ENCODE results near the gene RB1.

RB1 gene

GRCh38 chr13:48303359-48304142, at the start of gene RB1:
Gene RB1 (plus strand): TSS chr13:48303751. CDS start chr13:48303913, 162 bp downstream.
- DNase-seq = peak; percentile 90

- DNase-seq = no peak
Observed at GRCh38 chr13:48253849-48254248, 49.7 kb upstream of the RB1 start.

- DNase-seq = no peak
Observed at GRCh38 chr13:48255090-48255489, 48.5 kb upstream of the RB1 start.

- no peak for DNase-seq
Observed at GRCh38 chr13:48255954-48256353, 47.6 kb upstream of the RB1 start.

- DNase-seq = no peak
Observed at GRCh38 chr13:48258002-48258401, 45.5 kb upstream of the RB1 start.

- DNase-seq = no peak
Observed at GRCh38 chr13:48258430-48258829, 45.1 kb upstream of the RB1 start.

- DNase-seq = no peak
Observed at GRCh38 chr13:48260970-48261369, 42.6 kb upstream of the RB1 start.

GRCh38 chr13:48263196-48263595, 40.4 kb upstream of the RB1 start:
- DNase-seq = no peak

- DNase-seq = no peak
Observed at GRCh38 chr13:48264058-48264457, 39.5 kb upstream of the RB1 start.

- DNase-seq = peak; percentile 24
Observed at GRCh38 chr13:48265217-48265815, 38.2 kb upstream of the RB1 start.

- no peak for DNase-seq
Observed at GRCh38 chr13:48266150-48266549, 37.4 kb upstream of the RB1 start.

GRCh38 chr13:48266701-48267639, 36.6 kb upstream of the RB1 start:
- no peak for DNase-seq

GRCh38 chr13:48268019-48268418, 35.5 kb upstream of the RB1 start:
- no peak for DNase-seq

- no peak for DNase-seq
Observed at GRCh38 chr13:48273346-48273745, 30.2 kb upstream of the RB1 start.

- no peak for DNase-seq
Observed at GRCh38 chr13:48275507-48275906, 28.0 kb upstream of the RB1 start.

GRCh38 chr13:48278806-48279205, 24.7 kb upstream of the RB1 start:
- no peak for DNase-seq

GRCh38 chr13:48281556-48281955, 22.0 kb upstream of the RB1 start:
- DNase-seq = no peak

- DNase-seq = no peak
Observed at GRCh38 chr13:48291730-48292129, 11.8 kb upstream of the RB1 start.

GRCh38 chr13:48292650-48293049, 10.9 kb upstream of the RB1 start:
- no peak for DNase-seq

GRCh38 chr13:48294653-48295052, 8.9 kb upstream of the RB1 start:
- DNase-seq = no peak

- no peak for DNase-seq
Observed at GRCh38 chr13:48295271-48295670, 8.3 kb upstream of the RB1 start.

GRCh38 chr13:48296528-48296927, 7.0 kb upstream of the RB1 start:
- DNase-seq = no peak

GRCh38 chr13:48297131-48297786, 6.3 kb upstream of the RB1 start:
- DNase-seq = no peak

Measured in stimulated activated CD4-positive, alpha-beta T cell treated with anti-CD3 and anti-CD28 coated beads, Interleukin-4, amount 100 ng/mL, for 24 hours (primary cell).